ENCODE results near the gene CCDC187. TPM values are rescaled to one million over a fixed set of nuclear protein-coding genes. Genes with fewer than 3 reads are reported as not detected.

CCDC187 gene
- total and polyA plus RNA-seq, 2 of the 4 experiments (the other 2 are of a cell fraction) = not detected

DNA sequence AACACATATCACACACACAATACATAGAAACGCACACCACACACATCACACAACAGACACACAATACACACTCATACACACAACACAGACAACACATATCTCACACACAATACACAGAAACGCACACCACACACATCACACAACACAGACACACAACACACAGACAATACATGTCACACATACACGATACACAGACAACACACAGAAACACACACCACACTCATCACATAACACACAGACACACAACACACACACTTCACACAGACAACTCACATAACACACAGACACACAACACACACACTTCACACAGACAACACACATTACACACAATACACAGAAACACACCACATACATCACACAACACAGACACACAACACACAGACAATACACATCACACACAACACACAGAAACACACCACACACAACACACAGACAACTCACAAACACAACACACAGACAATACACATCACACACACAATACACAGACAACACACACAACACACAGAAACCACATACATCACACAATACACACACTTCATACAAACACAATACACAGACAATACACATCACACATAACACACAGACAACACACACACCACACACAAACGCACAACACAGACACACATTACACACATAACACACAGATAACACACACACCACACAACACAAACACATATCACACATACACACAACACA is 4.3 kb upstream of the CCDC187 start:
- no peak overlapping the region for H3K56ac ChIP-seq (ENCODE audit: extremely low read depth, insufficient read depth, low read length)
- no peak overlapping the region for H3K4me3 ChIP-seq (ENCODE audit: insufficient read depth, low read depth, low read length)
- H3K9me1 ChIP-seq (ENCODE audit: insufficient read depth, low read length) = peaks cover 11% of the 10 kb centered on the region
- no peaks in the 10 kb centered on the region for H3K4me1 ChIP-seq (ENCODE audit: control insufficient read depth, insufficient read depth, low read length)
- no peak overlapping the region for H3K9ac ChIP-seq (ENCODE audit: low read depth, low read length)
- in situ Hi-C loops (cut with MboI; ENCODE audit: low sequenced_read_pairs) (no loop called here), intact Hi-C loops (cut with micrococcal nuclease) (no loop called here), dilution Hi-C loops (cut with HindIII; ENCODE audit: low sequenced_read_pairs, unreplicated experiment) (no loop called here)
- TF ChIP-seq BHLHE40 (IDR thresholded peaks at IDR 0.05; ENCODE audit: low read depth, low read length) (no peak), POLR2A (IDR thresholded peaks at IDR 0.05; ENCODE audit: low read depth, low read length) (no peak), MAFK (IDR thresholded peaks at IDR 0.05; ENCODE audit: low read depth, low read length) (no peak), MXI1 (IDR thresholded peaks at IDR 0.05; ENCODE audit: borderline replicate concordance, low read depth, low read length) (no peak), MAZ (IDR thresholded peaks at IDR 0.05; ENCODE audit: borderline replicate concordance, low read depth, low read length) (no peak), RFX5 (IDR thresholded peaks at IDR 0.05; ENCODE audit: low read depth, low read length) (no peak), RAD21 (IDR thresholded peaks at IDR 0.05; ENCODE audit: low read length) (no peak), NFE2L2 (IDR thresholded peaks at IDR 0.05; ENCODE audit: low read depth, low read length) (no peak), RCOR1 (IDR thresholded peaks at IDR 0.05; ENCODE audit: insufficient replicate concordance, low read length) (no peak), CEBPB (IDR thresholded peaks at IDR 0.05; ENCODE audit: low read depth, low read length) (no peak), FOS (IDR thresholded peaks at IDR 0.05; ENCODE audit: low read depth, low read length) (no peak), SMC3 (IDR thresholded peaks at IDR 0.05; ENCODE audit: low read depth, low read length) (no peak), CHD1 (IDR thresholded peaks at IDR 0.05; ENCODE audit: low read depth, low read length) (no peak)
- TF ChIP-seq, protein P1, sequence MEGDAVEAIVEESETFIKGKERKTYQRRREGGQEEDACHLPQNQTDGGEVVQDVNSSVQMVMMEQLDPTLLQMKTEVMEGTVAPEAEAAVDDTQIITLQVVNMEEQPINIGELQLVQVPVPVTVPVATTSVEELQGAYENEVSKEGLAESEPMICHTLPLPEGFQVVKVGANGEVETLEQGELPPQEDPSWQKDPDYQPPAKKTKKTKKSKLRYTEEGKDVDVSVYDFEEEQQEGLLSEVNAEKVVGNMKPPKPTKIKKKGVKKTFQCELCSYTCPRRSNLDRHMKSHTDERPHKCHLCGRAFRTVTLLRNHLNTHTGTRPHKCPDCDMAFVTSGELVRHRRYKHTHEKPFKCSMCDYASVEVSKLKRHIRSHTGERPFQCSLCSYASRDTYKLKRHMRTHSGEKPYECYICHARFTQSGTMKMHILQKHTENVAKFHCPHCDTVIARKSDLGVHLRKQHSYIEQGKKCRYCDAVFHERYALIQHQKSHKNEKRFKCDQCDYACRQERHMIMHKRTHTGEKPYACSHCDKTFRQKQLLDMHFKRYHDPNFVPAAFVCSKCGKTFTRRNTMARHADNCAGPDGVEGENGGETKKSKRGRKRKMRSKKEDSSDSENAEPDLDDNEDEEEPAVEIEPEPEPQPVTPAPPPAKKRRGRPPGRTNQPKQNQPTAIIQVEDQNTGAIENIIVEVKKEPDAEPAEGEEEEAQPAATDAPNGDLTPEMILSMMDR (conservative IDR thresholded peaks at IDR 0.05; ENCODE audit: low read depth, low read length) = no peak
- TF ChIP-seq, protein P2, sequence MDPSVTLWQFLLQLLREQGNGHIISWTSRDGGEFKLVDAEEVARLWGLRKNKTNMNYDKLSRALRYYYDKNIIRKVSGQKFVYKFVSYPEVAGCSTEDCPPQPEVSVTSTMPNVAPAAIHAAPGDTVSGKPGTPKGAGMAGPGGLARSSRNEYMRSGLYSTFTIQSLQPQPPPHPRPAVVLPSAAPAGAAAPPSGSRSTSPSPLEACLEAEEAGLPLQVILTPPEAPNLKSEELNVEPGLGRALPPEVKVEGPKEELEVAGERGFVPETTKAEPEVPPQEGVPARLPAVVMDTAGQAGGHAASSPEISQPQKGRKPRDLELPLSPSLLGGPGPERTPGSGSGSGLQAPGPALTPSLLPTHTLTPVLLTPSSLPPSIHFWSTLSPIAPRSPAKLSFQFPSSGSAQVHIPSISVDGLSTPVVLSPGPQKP (IDR thresholded peaks at IDR 0.05; ENCODE audit: borderline replicate concordance, low read depth, low read length) = no peak
- TF ChIP-seq, protein P3, sequence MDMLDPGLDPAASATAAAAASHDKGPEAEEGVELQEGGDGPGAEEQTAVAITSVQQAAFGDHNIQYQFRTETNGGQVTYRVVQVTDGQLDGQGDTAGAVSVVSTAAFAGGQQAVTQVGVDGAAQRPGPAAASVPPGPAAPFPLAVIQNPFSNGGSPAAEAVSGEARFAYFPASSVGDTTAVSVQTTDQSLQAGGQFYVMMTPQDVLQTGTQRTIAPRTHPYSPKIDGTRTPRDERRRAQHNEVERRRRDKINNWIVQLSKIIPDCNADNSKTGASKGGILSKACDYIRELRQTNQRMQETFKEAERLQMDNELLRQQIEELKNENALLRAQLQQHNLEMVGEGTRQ (IDR thresholded peaks at IDR 0.05; ENCODE audit: low read depth, low read length) = no peak
- no peak overlapping the region for H3K4ac ChIP-seq (ENCODE audit: low read depth, low read length)
- H3K18ac ChIP-seq (ENCODE audit: low read depth, low read length) = no peak overlapping the region
- H2AK9ac ChIP-seq (replicated peaks; ENCODE audit: low read depth, low read length, poor library complexity) = peak overlapping the region; percentile 14
- H2AFZ ChIP-seq (replicated peaks; ENCODE audit: low read length, poor library complexity) = no peak overlapping the region
- no peak overlapping the region for H2BK120ac ChIP-seq (ENCODE audit: low read depth, low read length)
- peak overlapping the region; percentile 53 for H3K14ac ChIP-seq (replicated peaks; ENCODE audit: low read depth, low read length)
- 90% methylated on average over 3 of the region's 4 CpGs; no CpG with 5 or more reads in 1 of the 2 experiments for WGBS, 2 experiments (ENCODE audit: extremely low coverage in 2 of 2, insufficient read length in 1 of 2)
- CTCF ChIA-PET = no interaction called here
- H4K91ac ChIP-seq (ENCODE audit: insufficient read depth, low read depth, low read length) = no peak overlapping the region
- no peak overlapping the region for H3K4me2 ChIP-seq (ENCODE audit: low read depth, low read length)
- no peaks in the 10 kb centered on the region for H4K20me1 ChIP-seq (ENCODE audit: insufficient read depth, low read length)
- H3K27ac ChIP-seq (ENCODE audit: insufficient read depth, low read length) = no peak overlapping the region
- peak overlapping the region; percentile 79 for H2BK5ac ChIP-seq (ENCODE audit: low read depth, low read length, poor library complexity, severe bottlenecking)
- H3K9me3 ChIP-seq (ENCODE audit: control insufficient read depth, insufficient read depth, low read length) = no peaks in the 10 kb centered on the region
- ATAC-seq (ENCODE audit: low read depth) = no peak
- no peak overlapping the region for H2BK15ac ChIP-seq (ENCODE audit: low read depth, low read length)
- H2AK5ac ChIP-seq (ENCODE audit: low read depth, low read length) = no peak overlapping the region; the same call in 1 of the 2 replicates
- no peak overlapping the region for H4K8ac ChIP-seq (ENCODE audit: low read depth in 2 of 2, low read length in 2 of 2)
- H4K5ac ChIP-seq (ENCODE audit: low read depth, low read length) = no peak overlapping the region
- no peaks in the 10 kb centered on the region for H3K36me3 ChIP-seq (ENCODE audit: control insufficient read depth, insufficient read depth, low read length)
- 0 out of 2 replicates have a peak overlapping the region, but pooled peaks have one; percentile 37 for H3K23ac ChIP-seq (ENCODE audit: low read depth, low read length)
- no peak overlapping the region for H2BK20ac ChIP-seq (ENCODE audit: low read depth, low read length)
- POLR2A ChIA-PET (ENCODE audit: unreplicated experiment) = no interaction called here
- DNase-seq = no peak
- no peaks in the 10 kb centered on the region for H3K79me1 ChIP-seq (ENCODE audit: low read depth in 1 of 2, low read length in 2 of 2)
- BruUV-seq (replicated peaks) = no TSS peak
- peaks cover 2% of the 10 kb centered on the region; the same call in 1 of the 2 replicates for H3K27me3 ChIP-seq (ENCODE audit: control insufficient read depth, insufficient read depth, low read length)
